Inferior parietal cortex (tissue), 1 donor: ENCODE measurements around the gene NSUN4.

Experiments
- DNase-seq: peaks from one replicate; pipeline ENCODE4 v3.0.0-alpha.2; 2016; ENCODE audit errors: extremely low spot score

The NSUN4 gene

GRCh38 chr1:46405724-46406123 is 65.1 kb downstream of the NSUN4 start:
- no peak for DNase-seq

- no peak for DNase-seq
These were observed 66.4 kb downstream of the NSUN4 start for GRCh38 chr1:46406881-46407608.

GRCh38 chr1:46407636-46408035 is 67.0 kb downstream of the NSUN4 start:
- no peak for DNase-seq

GRCh38 chr1:46408356-46409062 is 67.9 kb downstream of the NSUN4 start:
- no peak for DNase-seq

GRCh38 chr1:46409063-46409372 is 68.4 kb downstream of the NSUN4 start:
- DNase-seq = no peak

GRCh38 chr1:46410156-46411009 is 69.8 kb downstream of the NSUN4 start:
- no peak for DNase-seq

- DNase-seq = no peak
These were observed 70.4 kb downstream of the NSUN4 start for GRCh38 chr1:46411010-46411405.
